GM12878 (cell line): ENCODE results near the gene PSMB1. TPM values are rescaled to one million over a fixed set of nuclear protein-coding genes. Genes with fewer than 3 reads are reported as not detected.

Source experiments
- CHD1 ChIP-seq: IDR thresholded peaks from 2 replicates; pipeline ENCODE4 v1.6.1; 2012; ENCODE audit warnings: low read depth, low read length, improper control_type of control experiment
- EED ChIP-seq: sonication (generic); IDR thresholded peaks from 2 replicates; pipeline ENCODE4 v1.6.1; 2016; ENCODE audit warnings: antibody characterized with exemption, low read depth
- EP300 ChIP-seq, 2 experiments: fragments of 150-350 bp in 1 of 2; IDR thresholded peaks; 2 replicates each; pipeline ENCODE4 v1.6.1; 2011 to 2012; ENCODE audit warnings: low read depth in 2 of 2, low read length in 2 of 2, borderline replicate concordance in 1 of 2, improper control_type of control experiment in 1 of 2, inconsistent platforms in 1 of 2; ENCODE audit not compliant: control insufficient read depth in 1 of 2
- GATAD2B ChIP-seq: fragments of 450-650 bp; conservative IDR thresholded peaks from 2 replicates; pipeline ENCODE4 v1.6.1; 2017; ENCODE audit warnings: low read depth, mild to moderate bottlenecking, moderate library complexity
- MEF2B ChIP-seq: fragments of 450-650 bp; IDR thresholded peaks from 2 replicates; pipeline ENCODE4 v1.6.1; 2018; ENCODE audit warnings: mild to moderate bottlenecking, moderate library complexity; ENCODE audit not compliant: partially characterized antibody, poor library complexity, severe bottlenecking
- MXI1 ChIP-seq: fragments of 150-350 bp; IDR thresholded peaks from 2 replicates; pipeline ENCODE4 v1.6.1; 2011; ENCODE audit warnings: low read depth, mild to moderate bottlenecking, inconsistent platforms, low read length, improper control_type of control experiment
- MYB ChIP-seq: fragments of 150-350 bp; IDR thresholded peaks from 2 replicates; pipeline ENCODE4 v1.6.1; 2014; ENCODE audit warnings: mild to moderate bottlenecking, low read depth, low read length, borderline replicate concordance
- PKNOX1 ChIP-seq: fragments of 450-650 bp; IDR thresholded peaks from 2 replicates; pipeline ENCODE4 v1.6.1; 2016; ENCODE audit warnings: mild to moderate bottlenecking
- RELA ChIP-seq: fragments of 450-650 bp; IDR thresholded peaks from 2 replicates; pipeline ENCODE4 v1.8.0; 2014; ENCODE audit warnings: borderline replicate concordance; ENCODE audit not compliant: partially characterized antibody
- SIN3A ChIP-seq: IDR thresholded peaks from 2 replicates; pipeline ENCODE4 v1.6.1; 2012; ENCODE audit warnings: low read depth, low read length, improper control_type of control experiment
- SMAD1 ChIP-seq: fragments of 450-650 bp; IDR thresholded peaks from 2 replicates; pipeline ENCODE4 v1.6.1; 2018; ENCODE audit warnings: mild to moderate bottlenecking, low read depth; ENCODE audit not compliant: partially characterized antibody
- SP1 ChIP-seq: IDR thresholded peaks from one replicate; pipeline ENCODE4 v1.6.1; 2011; ENCODE audit warnings: low read depth, low read length
- ZBTB11 ChIP-seq: fragments of 450-650 bp; formaldehyde crosslinking; IDR thresholded peaks from 2 replicates; pipeline ENCODE4 v1.5.0; 2022; ENCODE audit warnings: mild to moderate bottlenecking, missing genetic modification characterization
- ZNF274 ChIP-seq: IDR thresholded peaks from one replicate; pipeline ENCODE4 v1.8.0; 2011; ENCODE audit not compliant: insufficient read length, insufficient read depth
- polyA plus RNA-seq, 11 experiments: library from polyadenylated mRNA; depleted of rRNA in 4 of 11; unstranded in 6 of 11; stranded (reverse) in 5 of 11; fragments of >200 nt; fragmentation: Nextera tagmentation in 4 of 11; fragmentation: Illumina TruSeq in 1 of 11; extraction: Ambion mirVana in 4 of 11; extraction: Trizol in 1 of 11; gene quantifications; 1 replicate in 1 of 11; 2 replicates in 10 of 11; pipeline versions ENCODE4 v1.2.1 to v1.2.3, GENCODE V29; 2011 to 2016; ENCODE audit warnings: inconsistent platforms in 2 of 11, missing spikeins in 2 of 11, low read depth in 1 of 11
- total RNA-seq, 4 experiments: library from RNA; depleted of rRNA in 3 of 4; stranded (reverse); fragments of >200 nt in 3 of 4; fragmentation: Illumina TruSeq in 1 of 4; extraction: Trizol in 1 of 4; gene quantifications; 2 replicates each; pipeline versions ENCODE4 v1.2.1 to v1.2.3, GENCODE V29; 2013 to 2021
- TF ChIP-seq, protein P1 (sequence below): IDR thresholded peaks from 2 replicates; pipeline ENCODE4 v1.6.1; 2011; ENCODE audit warnings: borderline replicate concordance, low read depth, mild to moderate bottlenecking, moderate library complexity, low read length; ENCODE audit not compliant: insufficient read depth, poor library complexity, severe bottlenecking
- TF ChIP-seq, protein P2 (sequence below): IDR thresholded peaks from 2 replicates; pipeline ENCODE4 v1.6.1; 2012; ENCODE audit warnings: low read depth, low read length, improper control_type of control experiment
- TF ChIP-seq, protein P3 (sequence below): fragments of 150-350 bp; IDR thresholded peaks from 2 replicates; pipeline ENCODE4 v1.6.1; 2016; ENCODE audit warnings: low read depth, low read length

Gene PSMB1
- total and polyA plus RNA-seq, 10 of the 15 experiments (the other 5 are each of a cell fraction or from before 2014, with no cell fraction given): 208 to 1,317 (median 508) TPM

GRCh38 chr6:170584181-170584953 lies 31.3 kb upstream of the PSMB1 start, which contains the start of gene PDCD2 (continued):
- TF ChIP-seq ZBTB11 (CRISPR knock-in tag) (peak; percentile 83), RELA (peak; percentile 67), MYB (no peak), ZNF274 (no peak), PKNOX1 (peak; percentile 64), SMAD1 (no peak), SP1 (peak; percentile 64), CHD1 (no peak), EED (no peak), MXI1 (peak; percentile 97), EP300 (IDR thresholded peaks at IDR 0.05; ENCODE audit: borderline replicate concordance in 1 of 2, control insufficient read depth in 1 of 2, low read depth in 2 of 2, low read length in 2 of 2) (no peak), GATAD2B (peak; percentile 99), SIN3A (peak; percentile 73), MEF2B (no peak)
- TF ChIP-seq, protein P1, sequence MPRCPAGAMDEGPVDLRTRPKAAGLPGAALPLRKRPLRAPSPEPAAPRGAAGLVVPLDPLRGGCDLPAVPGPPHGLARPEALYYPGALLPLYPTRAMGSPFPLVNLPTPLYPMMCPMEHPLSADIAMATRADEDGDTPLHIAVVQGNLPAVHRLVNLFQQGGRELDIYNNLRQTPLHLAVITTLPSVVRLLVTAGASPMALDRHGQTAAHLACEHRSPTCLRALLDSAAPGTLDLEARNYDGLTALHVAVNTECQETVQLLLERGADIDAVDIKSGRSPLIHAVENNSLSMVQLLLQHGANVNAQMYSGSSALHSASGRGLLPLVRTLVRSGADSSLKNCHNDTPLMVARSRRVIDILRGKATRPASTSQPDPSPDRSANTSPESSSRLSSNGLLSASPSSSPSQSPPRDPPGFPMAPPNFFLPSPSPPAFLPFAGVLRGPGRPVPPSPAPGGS: peak; percentile 32
- TF ChIP-seq, protein P2, sequence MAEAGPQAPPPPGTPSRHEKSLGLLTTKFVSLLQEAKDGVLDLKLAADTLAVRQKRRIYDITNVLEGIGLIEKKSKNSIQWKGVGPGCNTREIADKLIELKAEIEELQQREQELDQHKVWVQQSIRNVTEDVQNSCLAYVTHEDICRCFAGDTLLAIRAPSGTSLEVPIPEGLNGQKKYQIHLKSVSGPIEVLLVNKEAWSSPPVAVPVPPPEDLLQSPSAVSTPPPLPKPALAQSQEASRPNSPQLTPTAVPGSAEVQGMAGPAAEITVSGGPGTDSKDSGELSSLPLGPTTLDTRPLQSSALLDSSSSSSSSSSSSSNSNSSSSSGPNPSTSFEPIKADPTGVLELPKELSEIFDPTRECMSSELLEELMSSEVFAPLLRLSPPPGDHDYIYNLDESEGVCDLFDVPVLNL: no peak
- TF ChIP-seq, protein P3, sequence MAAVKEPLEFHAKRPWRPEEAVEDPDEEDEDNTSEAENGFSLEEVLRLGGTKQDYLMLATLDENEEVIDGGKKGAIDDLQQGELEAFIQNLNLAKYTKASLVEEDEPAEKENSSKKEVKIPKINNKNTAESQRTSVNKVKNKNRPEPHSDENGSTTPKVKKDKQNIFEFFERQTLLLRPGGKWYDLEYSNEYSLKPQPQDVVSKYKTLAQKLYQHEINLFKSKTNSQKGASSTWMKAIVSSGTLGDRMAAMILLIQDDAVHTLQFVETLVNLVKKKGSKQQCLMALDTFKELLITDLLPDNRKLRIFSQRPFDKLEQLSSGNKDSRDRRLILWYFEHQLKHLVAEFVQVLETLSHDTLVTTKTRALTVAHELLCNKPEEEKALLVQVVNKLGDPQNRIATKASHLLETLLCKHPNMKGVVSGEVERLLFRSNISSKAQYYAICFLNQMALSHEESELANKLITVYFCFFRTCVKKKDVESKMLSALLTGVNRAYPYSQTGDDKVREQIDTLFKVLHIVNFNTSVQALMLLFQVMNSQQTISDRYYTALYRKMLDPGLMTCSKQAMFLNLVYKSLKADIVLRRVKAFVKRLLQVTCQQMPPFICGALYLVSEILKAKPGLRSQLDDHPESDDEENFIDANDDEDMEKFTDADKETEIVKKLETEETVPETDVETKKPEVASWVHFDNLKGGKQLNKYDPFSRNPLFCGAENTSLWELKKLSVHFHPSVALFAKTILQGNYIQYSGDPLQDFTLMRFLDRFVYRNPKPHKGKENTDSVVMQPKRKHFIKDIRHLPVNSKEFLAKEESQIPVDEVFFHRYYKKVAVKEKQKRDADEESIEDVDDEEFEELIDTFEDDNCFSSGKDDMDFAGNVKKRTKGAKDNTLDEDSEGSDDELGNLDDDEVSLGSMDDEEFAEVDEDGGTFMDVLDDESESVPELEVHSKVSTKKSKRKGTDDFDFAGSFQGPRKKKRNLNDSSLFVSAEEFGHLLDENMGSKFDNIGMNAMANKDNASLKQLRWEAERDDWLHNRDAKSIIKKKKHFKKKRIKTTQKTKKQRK: no peak
